ENCODE results near the gene NT5C1A. TPM values are rescaled to one million over a fixed set of nuclear protein-coding genes. Genes with fewer than 3 reads are reported as not detected.

The NT5C1A gene
- not detected in 5 replicates for total RNA-seq (2022; extraction: Qiagen RNA extraction)

GRCh38 chr1:39671793-39672550 is at the start of gene NT5C1A:
Gene NT5C1A (minus strand): TSS chr1:39672107. CDS start chr1:39672038, 69 bp downstream.

GRCh38 chr1:39691383-39692151 is 19.7 kb upstream of the NT5C1A start, which contains the start of gene HPCAL4:
Gene HPCAL4 (minus strand): TSS chr1:39691433. CDS start chr1:39684603, 6,830 bp downstream.

DNA sequence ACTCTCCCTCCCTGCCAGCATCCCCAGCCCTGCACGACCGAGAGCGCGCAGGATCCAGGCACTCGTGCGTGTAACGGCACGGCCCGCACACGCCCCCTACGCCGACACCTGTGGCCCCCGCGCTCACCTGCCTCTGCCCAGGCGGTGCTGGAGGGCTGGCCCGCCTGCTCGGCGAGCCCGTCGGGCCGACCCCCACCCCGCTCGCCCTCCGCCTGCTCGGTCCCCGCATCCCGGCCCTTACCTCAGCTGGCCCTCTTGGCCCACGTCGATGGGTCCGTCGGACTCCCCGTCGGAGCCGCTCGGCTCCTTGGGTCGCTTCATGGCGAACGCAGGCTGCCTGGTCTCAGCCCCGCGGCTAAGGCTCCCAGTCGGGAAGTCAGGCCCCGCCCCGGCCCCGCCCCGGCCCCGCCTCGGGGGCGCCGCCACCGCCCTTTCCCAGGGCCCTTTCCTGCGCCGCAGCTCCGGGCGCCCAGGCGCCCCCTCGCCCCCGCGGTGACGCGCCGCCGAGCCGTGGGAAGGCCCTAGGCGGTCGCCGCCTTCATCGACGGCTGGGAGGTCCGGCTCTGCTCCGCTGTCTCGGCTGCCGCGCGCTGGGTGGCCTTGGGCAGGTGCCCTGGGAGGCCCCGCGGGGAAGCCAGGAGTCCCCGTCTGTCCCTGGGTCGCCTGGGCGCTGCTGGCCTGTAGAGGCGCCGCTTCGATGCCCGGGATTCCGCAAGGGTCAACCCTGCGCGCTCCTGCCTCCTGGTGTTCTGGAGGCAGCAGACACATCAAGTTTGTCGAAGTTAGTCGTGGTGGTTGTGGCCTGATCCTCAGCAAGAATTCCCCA is 32.4 kb downstream of the NT5C1A start, which contains the start of gene HEYL:
HEYL (minus strand) TSS at position 339 of the 826 bp plus-strand sequence; CDS start at position 321, 18 bp downstream.

Other genes starting within 250 kb of the NT5C1A start
- gene BMP8A, start 180.5 kb downstream of the NT5C1A start, total RNA-seq (2022; extraction: Qiagen RNA extraction) = 0.18 to 0.22 TPM in 2 of 5 replicates, not detected in the others
- gene PABPC4, start 95.3 kb downstream of the NT5C1A start, total RNA-seq (2022; extraction: Qiagen RNA extraction) = 122 to 154 TPM (median 126 TPM) in 5 replicates
- gene HEYL, start 32.5 kb downstream of the NT5C1A start, total RNA-seq (2022; extraction: Qiagen RNA extraction) = 2.9 to 3.3 TPM (median 3.1 TPM) in 5 replicates
- 0.21 to 0.30 TPM (median 0.26 TPM) in 5 replicates for gene HPCAL4, start 19.3 kb upstream of the NT5C1A start, total RNA-seq (2022; extraction: Qiagen RNA extraction)
- gene PPIE, start 66.8 kb upstream of the NT5C1A start, total RNA-seq (2022; extraction: Qiagen RNA extraction) = 39.2 to 42.1 TPM (median 39.4 TPM) in 5 replicates
- 0.27 to 0.59 TPM (median 0.47 TPM) in 5 replicates for gene OXCT2, start 99.2 kb upstream of the NT5C1A start, total RNA-seq (2022; extraction: Qiagen RNA extraction)
- 4.0 to 5.5 TPM (median 4.7 TPM) in 5 replicates for gene BMP8B, start 116.8 kb upstream of the NT5C1A start, total RNA-seq (2022; extraction: Qiagen RNA extraction)
- 13.1 to 16.9 TPM (median 16.3 TPM) in 5 replicates for gene TRIT1, start 211.4 kb upstream of the NT5C1A start, total RNA-seq (2022; extraction: Qiagen RNA extraction)
- gene MYCL, start 229.8 kb upstream of the NT5C1A start, total RNA-seq (2022; extraction: Qiagen RNA extraction) = 1.1 to 1.4 TPM (median 1.3 TPM) in 5 replicates